Chondrocyte (in vitro differentiated cells): ENCODE data around the gene SUFU. TPM values are rescaled to one million over a fixed set of nuclear protein-coding genes. Genes with fewer than 3 reads are reported as not detected.
A peak's percentile ranks its signal among the peaks of the same experiment; 100 is the strongest.

ENCODE experiments used
- DNase-seq: peaks from one replicate; pipeline ENCODE4 v3.0.0; 2021; ENCODE audit warnings: mixed read lengths, low spot score
- H3K27ac Mint-ChIP-seq: one replicate; pipeline ENCODE4 v1.8.0; 2021; ENCODE audit warnings: mild to moderate bottlenecking, moderate library complexity, mixed read lengths; ENCODE audit not compliant: unreplicated experiment
- H3K27me3 Mint-ChIP-seq: 2 replicates; pipeline ENCODE4 v1.8.0; 2021; ENCODE audit warnings: low read depth, mixed read lengths
- H3K36me3 Mint-ChIP-seq: 2 replicates; pipeline ENCODE4 v1.8.0; 2021; ENCODE audit warnings: low read depth, mixed read lengths
- H3K4me1 Mint-ChIP-seq: 2 replicates; pipeline ENCODE4 v1.8.0; 2021; ENCODE audit warnings: low read depth, mild to moderate bottlenecking, mixed read lengths
- H3K4me3 Mint-ChIP-seq: one replicate; pipeline ENCODE4 v1.8.0; 2021; ENCODE audit warnings: mild to moderate bottlenecking, moderate library complexity, mixed read lengths; ENCODE audit not compliant: unreplicated experiment
- H3K9me3 Mint-ChIP-seq: 2 replicates; pipeline ENCODE4 v1.8.0; 2021; ENCODE audit warnings: low read depth, mixed read lengths
- total RNA-seq: library from RNA; stranded (reverse); gene quantifications from 3 replicates; pipeline ENCODE4 v1.2.1, GENCODE V29; 2021
- TF ChIP-seq, protein P1 (sequence below): fragments of 200-600 bp; sonication (generic); IDR thresholded peaks from 2 replicates; pipeline ENCODE4 v1.5.0; 2021; ENCODE audit warnings: antibody characterized with exemption, mild to moderate bottlenecking, moderate library complexity

SUFU gene
- total RNA-seq, 1 donor from 2014 or later = 15.5 TPM

DNA sequence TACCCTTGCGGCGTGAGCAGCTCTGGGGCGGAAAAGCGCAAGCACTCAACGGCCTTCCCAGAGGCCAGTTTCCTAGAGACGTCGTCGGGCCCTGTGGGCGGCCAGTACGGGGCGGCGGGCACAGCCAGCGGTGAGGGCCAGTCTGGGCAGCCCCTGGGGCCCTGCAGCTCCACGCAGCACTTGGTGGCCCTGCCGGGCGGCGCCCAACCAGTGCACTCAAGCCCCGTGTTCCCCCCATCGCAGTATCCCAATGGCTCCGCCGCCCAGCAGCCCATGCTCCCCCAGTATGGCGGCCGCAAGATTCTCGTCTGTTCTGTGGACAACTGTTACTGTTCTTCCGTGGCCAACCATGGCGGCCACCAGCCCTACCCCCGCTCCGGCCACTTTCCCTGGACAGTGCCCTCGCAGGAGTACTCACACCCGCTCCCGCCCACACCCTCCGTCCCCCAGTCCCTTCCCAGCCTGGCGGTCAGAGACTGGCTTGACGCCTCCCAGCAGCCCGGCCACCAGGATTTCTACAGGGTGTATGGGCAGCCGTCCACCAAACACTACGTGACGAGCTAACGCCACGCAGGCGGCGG, 153.1 kb downstream of the SUFU start:
- Mint-ChIP-seq H3K36me3 (peaks cover 22% of the 10 kb centered on the region), H3K27ac (no peak overlapping the region), H3K4me3 (no peak overlapping the region), H3K27me3 (no peaks in the 10 kb centered on the region), H3K4me1 (peaks cover 9% of the 10 kb centered on the region), H3K9me3 (no peaks in the 10 kb centered on the region)
- TF ChIP-seq, protein P1, sequence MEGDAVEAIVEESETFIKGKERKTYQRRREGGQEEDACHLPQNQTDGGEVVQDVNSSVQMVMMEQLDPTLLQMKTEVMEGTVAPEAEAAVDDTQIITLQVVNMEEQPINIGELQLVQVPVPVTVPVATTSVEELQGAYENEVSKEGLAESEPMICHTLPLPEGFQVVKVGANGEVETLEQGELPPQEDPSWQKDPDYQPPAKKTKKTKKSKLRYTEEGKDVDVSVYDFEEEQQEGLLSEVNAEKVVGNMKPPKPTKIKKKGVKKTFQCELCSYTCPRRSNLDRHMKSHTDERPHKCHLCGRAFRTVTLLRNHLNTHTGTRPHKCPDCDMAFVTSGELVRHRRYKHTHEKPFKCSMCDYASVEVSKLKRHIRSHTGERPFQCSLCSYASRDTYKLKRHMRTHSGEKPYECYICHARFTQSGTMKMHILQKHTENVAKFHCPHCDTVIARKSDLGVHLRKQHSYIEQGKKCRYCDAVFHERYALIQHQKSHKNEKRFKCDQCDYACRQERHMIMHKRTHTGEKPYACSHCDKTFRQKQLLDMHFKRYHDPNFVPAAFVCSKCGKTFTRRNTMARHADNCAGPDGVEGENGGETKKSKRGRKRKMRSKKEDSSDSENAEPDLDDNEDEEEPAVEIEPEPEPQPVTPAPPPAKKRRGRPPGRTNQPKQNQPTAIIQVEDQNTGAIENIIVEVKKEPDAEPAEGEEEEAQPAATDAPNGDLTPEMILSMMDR = no peak
- no peak for DNase-seq

DNA sequence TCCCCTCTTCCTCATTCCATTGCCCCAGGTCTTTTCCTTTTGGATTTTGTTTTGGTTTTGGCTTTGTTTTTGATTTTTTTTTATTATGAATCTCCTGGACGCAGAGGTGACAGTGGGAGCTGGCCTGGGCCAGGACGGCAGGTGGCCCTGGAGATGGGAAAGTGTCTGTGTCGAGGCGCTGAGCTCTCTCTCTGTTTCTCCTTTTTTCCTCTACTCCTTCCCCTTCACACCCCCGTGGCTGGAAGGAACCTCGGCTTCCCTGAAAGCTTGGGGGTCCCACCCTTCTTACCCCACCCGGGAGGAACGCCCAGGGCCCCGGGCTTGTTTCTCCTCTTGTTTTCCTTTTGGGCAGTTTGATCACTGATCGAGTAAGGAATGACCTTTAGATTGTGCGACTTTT, 153.7 kb downstream of the SUFU start:
- no peak for DNase-seq
- no peak overlapping the region for H3K4me3 Mint-ChIP-seq
- no peaks in the 10 kb centered on the region for H3K27me3 Mint-ChIP-seq
- H3K36me3 Mint-ChIP-seq = peaks cover 22% of the 10 kb centered on the region
- H3K9me3 Mint-ChIP-seq = no peaks in the 10 kb centered on the region
- TF ChIP-seq, protein P1 = no peak
- peak overlapping the region; percentile 27 for H3K27ac Mint-ChIP-seq
- H3K4me1 Mint-ChIP-seq = peaks cover 12% of the 10 kb centered on the region

GRCh38 chr10:102657984-102658724, 154.4 kb downstream of the SUFU start:
- no peaks in the 10 kb centered on the region for H3K27me3 Mint-ChIP-seq
- no peak for DNase-seq

DNA sequence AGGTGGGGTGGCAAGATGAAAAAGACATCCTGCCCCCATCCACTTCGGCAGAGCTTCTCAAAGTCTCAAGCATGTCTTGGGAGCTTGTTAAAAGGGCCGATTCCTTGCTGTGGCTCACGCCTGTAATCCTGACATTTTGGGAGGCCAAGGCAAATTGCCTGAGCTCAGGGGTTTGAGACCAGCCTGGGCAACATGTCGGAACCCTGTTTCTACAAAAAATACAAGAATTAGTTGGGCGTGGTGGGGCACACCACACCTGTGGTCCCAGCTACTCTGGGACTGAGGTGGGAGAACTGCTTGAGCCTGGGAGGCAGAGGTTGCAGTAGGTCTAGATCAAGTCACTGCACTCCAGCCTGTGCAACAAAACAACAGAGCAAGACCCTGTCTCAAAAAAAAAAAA, 155.0 kb downstream of the SUFU start:
- no peak overlapping the region for H3K4me3 Mint-ChIP-seq
- no peaks in the 10 kb centered on the region for H3K9me3 Mint-ChIP-seq
- TF ChIP-seq, protein P1 = no peak
- H3K36me3 Mint-ChIP-seq = peaks cover 18% of the 10 kb centered on the region
- H3K27me3 Mint-ChIP-seq = no peaks in the 10 kb centered on the region
- peaks cover 13% of the 10 kb centered on the region for H3K4me1 Mint-ChIP-seq
- DNase-seq = no peak
- H3K27ac Mint-ChIP-seq = no peak overlapping the region

More at GRCh38 chr10:102657984-102658724, 154.4 kb downstream of the SUFU start:
- peaks cover 13% of the 10 kb centered on the region for H3K4me1 Mint-ChIP-seq
- no peaks in the 10 kb centered on the region for H3K9me3 Mint-ChIP-seq
- peaks cover 20% of the 10 kb centered on the region for H3K36me3 Mint-ChIP-seq
- H3K4me3 Mint-ChIP-seq = no peak overlapping the region
- TF ChIP-seq, protein P1 = no peak
- H3K27ac Mint-ChIP-seq = peak overlapping the region; percentile 27

- no peak for DNase-seq
- no peak overlapping the region for H3K27ac Mint-ChIP-seq
- TF ChIP-seq, protein P1 = no peak
- H3K4me3 Mint-ChIP-seq = no peak overlapping the region
- H3K4me1 Mint-ChIP-seq = peaks cover 13% of the 10 kb centered on the region
- H3K9me3 Mint-ChIP-seq = no peaks in the 10 kb centered on the region
- no peaks in the 10 kb centered on the region for H3K27me3 Mint-ChIP-seq
- peaks cover 13% of the 10 kb centered on the region for H3K36me3 Mint-ChIP-seq
Measured at GRCh38 chr10:102660888-102661657, 157.3 kb downstream of the SUFU start.
